ENCODE results near the gene NEDD8. TPM values are rescaled to one million over a fixed set of nuclear protein-coding genes. Genes with fewer than 3 reads are reported as not detected.

Gene NEDD8
- total RNA-seq, 1 experiment from 2014 or later: 178 TPM

GRCh38 chr14:24238527-24239037 lies 6.4 kb upstream of the NEDD8 start:
- ChIA-PET POLR2A (interaction anchor here (1.1 kb wide), 1 partner anchor 33 kb away, joined by 3 read pairs; the partner anchor contains the start of gene RABGGTA), CTCF (interaction anchor here (1.1 kb wide), 1 partner anchor 193 kb away, joined by 3 read pairs; no protein-coding TSS in a partner anchor), RAD21 (ENCODE audit: low non-redundant PET in 1 of 2, low total read pairs in 2 of 2, uncharacterized antibody in 2 of 2, unreplicated experiment in 2 of 2) (no interaction called here)
- Histone ChIP-seq H2AFZ (ENCODE audit: low read depth, low read length, poor library complexity, severe bottlenecking) (no peak overlapping the region), H3K9ac (ENCODE audit: low read length) (no peak overlapping the region), H3K4me1 (ENCODE audit: control insufficient read depth in 1 of 2, insufficient read depth in 2 of 2, low read length in 2 of 2) (peaks cover 12 to 41% of the 10 kb centered on the region in 2 experiments), H3K79me2 (ENCODE audit: insufficient read depth, low read length) (peaks cover 37% of the 10 kb centered on the region), H3K4me3 (replicated peaks in 1 of 2; ENCODE audit: low read depth in 1 of 2, low read length in 2 of 2) (no peak overlapping the region), H3K36me3 (ENCODE audit: control insufficient read depth in 1 of 2, insufficient read depth in 2 of 2, low read length in 2 of 2) (peaks cover 45 to 59% of the 10 kb centered on the region in 2 experiments; a peak in 3 of 4 replicates), H3K9me3 (ENCODE audit: control insufficient read depth in 1 of 2, insufficient read depth in 1 of 2, low read depth in 1 of 2, low read length in 2 of 2) (no peaks in the 10 kb centered on the region), H3K9me2 (ENCODE audit: insufficient read depth) (no peaks in the 10 kb centered on the region), H4K20me1 (ENCODE audit: insufficient read depth) (no peaks in the 10 kb centered on the region), H3K27ac (ENCODE audit: low read depth, low read length) (no peak overlapping the region), H3K27me3 (ENCODE audit: insufficient read depth, low read length) (no peaks in the 10 kb centered on the region), H3K4me2 (ENCODE audit: low read length) (no peak overlapping the region)
- intact Hi-C loops (cut with micrococcal nuclease): no loop called here
- no peak for DNase-seq (ENCODE audit: low read depth, low spot score)
- BruUV-seq (replicated peaks): no TSS peak
- TF ChIP-seq MAX (IDR thresholded peaks at IDR 0.05) (no peak), EGR1 (IDR thresholded peaks at IDR 0.05; ENCODE audit: low read depth) (no peak), ATF3 (IDR thresholded peaks at IDR 0.05) (no peak), FOSL1 (IDR thresholded peaks at IDR 0.05; ENCODE audit: low read depth) (no peak), ELF1 (IDR thresholded peaks at IDR 0.05; ENCODE audit: borderline replicate concordance, low read depth) (no peak), EZH2 (IDR thresholded peaks at IDR 0.05) (no peak), CBX3 (IDR thresholded peaks at IDR 0.05; ENCODE audit: low read depth) (no peak), TCF7L2 (IDR thresholded peaks at IDR 0.05; ENCODE audit: borderline replicate concordance, extremely low read depth, insufficient read depth, insufficient read length) (no peak), POLR2AphosphoS5 (IDR thresholded peaks at IDR 0.05; ENCODE audit: low read depth, low read length) (no peak), ZNF274 (IDR thresholded peaks at IDR 0.05; ENCODE audit: low read depth, low read length) (no peak), CEBPB (IDR thresholded peaks at IDR 0.05; ENCODE audit: low read depth) (no peak), POLR2A (IDR thresholded peaks at IDR 0.05; ENCODE audit: borderline replicate concordance, extremely low read depth, insufficient read depth, insufficient read length) (no peak), SP1 (IDR thresholded peaks at IDR 0.05; ENCODE audit: low read depth) (no peak), EZH2phosphoT487 (IDR thresholded peaks at IDR 0.05; ENCODE audit: borderline replicate concordance) (no peak), JUND (IDR thresholded peaks at IDR 0.05) (no peak), RAD21 (IDR thresholded peaks at IDR 0.05; ENCODE audit: low read depth) (no peak), SIN3A (IDR thresholded peaks at IDR 0.05; ENCODE audit: low read depth) (no peak), ZBTB33 (IDR thresholded peaks at IDR 0.05; ENCODE audit: extremely low read depth, insufficient replicate concordance, low read length) (no peak), ZFX (IDR thresholded peaks at IDR 0.05) (no peak)
- TF ChIP-seq, protein P1, sequence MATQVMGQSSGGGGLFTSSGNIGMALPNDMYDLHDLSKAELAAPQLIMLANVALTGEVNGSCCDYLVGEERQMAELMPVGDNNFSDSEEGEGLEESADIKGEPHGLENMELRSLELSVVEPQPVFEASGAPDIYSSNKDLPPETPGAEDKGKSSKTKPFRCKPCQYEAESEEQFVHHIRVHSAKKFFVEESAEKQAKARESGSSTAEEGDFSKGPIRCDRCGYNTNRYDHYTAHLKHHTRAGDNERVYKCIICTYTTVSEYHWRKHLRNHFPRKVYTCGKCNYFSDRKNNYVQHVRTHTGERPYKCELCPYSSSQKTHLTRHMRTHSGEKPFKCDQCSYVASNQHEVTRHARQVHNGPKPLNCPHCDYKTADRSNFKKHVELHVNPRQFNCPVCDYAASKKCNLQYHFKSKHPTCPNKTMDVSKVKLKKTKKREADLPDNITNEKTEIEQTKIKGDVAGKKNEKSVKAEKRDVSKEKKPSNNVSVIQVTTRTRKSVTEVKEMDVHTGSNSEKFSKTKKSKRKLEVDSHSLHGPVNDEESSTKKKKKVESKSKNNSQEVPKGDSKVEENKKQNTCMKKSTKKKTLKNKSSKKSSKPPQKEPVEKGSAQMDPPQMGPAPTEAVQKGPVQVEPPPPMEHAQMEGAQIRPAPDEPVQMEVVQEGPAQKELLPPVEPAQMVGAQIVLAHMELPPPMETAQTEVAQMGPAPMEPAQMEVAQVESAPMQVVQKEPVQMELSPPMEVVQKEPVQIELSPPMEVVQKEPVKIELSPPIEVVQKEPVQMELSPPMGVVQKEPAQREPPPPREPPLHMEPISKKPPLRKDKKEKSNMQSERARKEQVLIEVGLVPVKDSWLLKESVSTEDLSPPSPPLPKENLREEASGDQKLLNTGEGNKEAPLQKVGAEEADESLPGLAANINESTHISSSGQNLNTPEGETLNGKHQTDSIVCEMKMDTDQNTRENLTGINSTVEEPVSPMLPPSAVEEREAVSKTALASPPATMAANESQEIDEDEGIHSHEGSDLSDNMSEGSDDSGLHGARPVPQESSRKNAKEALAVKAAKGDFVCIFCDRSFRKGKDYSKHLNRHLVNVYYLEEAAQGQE (IDR thresholded peaks at IDR 0.05; ENCODE audit: low read depth): no peak
- ATAC-seq: no peak

Data from HCT116 (cell line).